Stimulated activated naive CD8-positive, alpha-beta T cell treated with anti-CD3 and anti-CD28 coated beads, Interleukin-15, Interleukin-2, amounts not matched to agents 100 ng/mL and 50 ng/mL, for 24 hours (primary cell): ENCODE measurements around the gene GSDME.

ENCODE experiments used
- H3K27ac Mint-ChIP-seq: one replicate; pipeline ENCODE4 v1.8.0; 2021; ENCODE audit warnings: mild to moderate bottlenecking, mixed read lengths
- H3K27me3 Mint-ChIP-seq: one replicate; pipeline ENCODE4 v1.8.0; 2021; ENCODE audit warnings: mixed read lengths
- H3K36me3 Mint-ChIP-seq: one replicate; pipeline ENCODE4 v1.8.0; 2021; ENCODE audit warnings: low read depth, mixed read lengths
- H3K4me1 Mint-ChIP-seq: one replicate; pipeline ENCODE4 v1.8.0; 2021; ENCODE audit warnings: low read depth, mixed read lengths
- H3K4me3 Mint-ChIP-seq: one replicate; pipeline ENCODE4 v1.8.0; 2021; ENCODE audit warnings: mild to moderate bottlenecking, mixed read lengths
- H3K9me3 Mint-ChIP-seq: one replicate; pipeline ENCODE4 v1.8.0; 2021; ENCODE audit warnings: mixed read lengths

Gene GSDME

DNA sequence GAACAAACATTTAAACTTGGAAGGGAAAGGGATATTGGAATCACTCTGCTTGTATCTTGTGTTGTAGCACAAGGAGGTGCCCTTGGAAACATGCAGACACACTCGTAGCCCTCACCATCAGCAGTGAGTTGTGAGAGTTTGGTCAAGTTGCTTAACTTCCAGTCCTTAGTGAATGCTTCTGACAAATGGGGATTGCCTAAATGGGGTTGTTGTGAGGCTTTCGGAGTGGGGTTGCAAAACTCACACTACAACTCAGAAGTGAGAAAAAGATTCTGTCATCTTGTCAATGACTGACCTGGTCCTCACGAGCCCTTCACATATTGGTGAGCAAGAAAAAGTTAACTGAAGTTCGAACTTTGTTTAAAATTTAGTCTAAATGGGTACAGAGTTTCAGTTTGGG lies 29.0 kb upstream of the GSDME start:
- H3K4me1 Mint-ChIP-seq, result peaks cover 10% of the 10 kb centered on the region
- no peak overlapping the region for H3K4me3 Mint-ChIP-seq
- peaks cover 7% of the 10 kb centered on the region for H3K9me3 Mint-ChIP-seq
- peaks cover 8% of the 10 kb centered on the region for H3K36me3 Mint-ChIP-seq
- H3K27me3 Mint-ChIP-seq, result no peaks in the 10 kb centered on the region
- H3K27ac Mint-ChIP-seq, result no peak overlapping the region

DNA sequence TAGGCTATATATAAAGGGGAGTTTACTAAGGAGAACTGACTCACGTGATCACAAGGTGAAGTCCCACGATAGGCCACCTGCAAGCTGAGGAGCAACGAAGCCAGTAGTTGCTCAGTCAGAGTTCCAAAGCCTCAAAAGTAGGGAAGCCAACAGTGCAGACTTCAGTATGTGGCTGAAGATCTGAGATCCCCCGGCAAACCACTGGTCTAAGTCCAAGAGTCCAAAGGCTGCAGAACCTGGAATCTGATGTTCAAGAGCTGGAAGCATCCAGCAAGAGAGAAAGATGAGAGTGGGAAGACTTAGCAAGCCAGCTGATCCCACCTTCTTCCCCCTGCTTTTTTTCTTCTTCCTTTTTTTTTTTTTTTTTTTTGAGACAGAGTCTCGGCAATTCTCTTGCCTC lies 27.0 kb upstream of the GSDME start:
- no peak overlapping the region for H3K4me3 Mint-ChIP-seq
- peaks cover 7% of the 10 kb centered on the region for H3K9me3 Mint-ChIP-seq
- peaks cover 8% of the 10 kb centered on the region for H3K36me3 Mint-ChIP-seq
- H3K27me3 Mint-ChIP-seq, result no peaks in the 10 kb centered on the region
- peaks cover 10% of the 10 kb centered on the region for H3K4me1 Mint-ChIP-seq
- no peak overlapping the region for H3K27ac Mint-ChIP-seq

DNA sequence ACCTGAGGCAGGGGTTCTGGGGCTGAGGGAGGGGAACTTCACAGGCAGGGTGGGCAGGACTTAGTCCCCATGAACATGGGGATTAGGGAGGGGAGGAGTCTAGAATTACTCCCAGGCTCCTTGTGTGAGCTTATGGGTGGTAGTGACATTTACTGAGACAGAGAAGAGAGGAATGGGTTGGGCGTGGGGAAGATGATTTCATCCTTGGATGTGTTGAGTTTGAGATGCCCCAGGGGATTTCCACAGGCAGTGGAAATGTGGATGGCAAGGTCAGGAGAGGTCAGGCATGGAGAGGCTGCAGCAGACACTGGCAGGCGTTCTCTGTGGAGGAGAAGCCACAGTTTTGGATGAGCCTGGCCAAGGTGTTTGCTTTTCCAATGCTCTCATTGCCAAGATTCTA lies 26.4 kb upstream of the GSDME start:
- H3K27me3 Mint-ChIP-seq, result no peaks in the 10 kb centered on the region
- peaks cover 8% of the 10 kb centered on the region for H3K36me3 Mint-ChIP-seq
- H3K27ac Mint-ChIP-seq, result no peak overlapping the region
- no peak overlapping the region for H3K4me3 Mint-ChIP-seq
- H3K4me1 Mint-ChIP-seq, result peaks cover 10% of the 10 kb centered on the region
- H3K9me3 Mint-ChIP-seq, result peaks cover 7% of the 10 kb centered on the region

DNA sequence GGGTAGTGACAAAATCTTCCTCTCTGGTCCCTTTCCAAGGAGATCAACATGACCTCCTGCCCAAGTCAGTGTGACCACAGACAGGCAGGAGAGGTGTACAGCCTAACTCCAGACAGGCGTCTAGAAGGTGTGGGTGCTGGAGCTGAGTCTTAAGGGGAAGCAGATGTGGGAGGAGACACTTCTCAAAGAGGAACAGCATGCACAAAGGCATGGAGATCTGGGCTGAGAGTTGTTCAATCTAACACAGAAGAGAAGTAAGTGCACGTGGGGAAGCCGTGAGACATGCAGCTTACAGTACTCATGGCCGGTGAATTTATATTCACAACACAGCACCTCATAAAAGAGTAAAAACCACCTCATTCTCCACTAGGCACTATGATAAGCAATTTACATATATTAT lies 23.8 kb upstream of the GSDME start:
- Mint-ChIP-seq H3K27me3 (no peaks in the 10 kb centered on the region), H3K4me1 (no peaks in the 10 kb centered on the region), H3K27ac (no peak overlapping the region), H3K36me3 (peaks cover 8% of the 10 kb centered on the region), H3K4me3 (no peak overlapping the region), H3K9me3 (peaks cover 7% of the 10 kb centered on the region)

DNA sequence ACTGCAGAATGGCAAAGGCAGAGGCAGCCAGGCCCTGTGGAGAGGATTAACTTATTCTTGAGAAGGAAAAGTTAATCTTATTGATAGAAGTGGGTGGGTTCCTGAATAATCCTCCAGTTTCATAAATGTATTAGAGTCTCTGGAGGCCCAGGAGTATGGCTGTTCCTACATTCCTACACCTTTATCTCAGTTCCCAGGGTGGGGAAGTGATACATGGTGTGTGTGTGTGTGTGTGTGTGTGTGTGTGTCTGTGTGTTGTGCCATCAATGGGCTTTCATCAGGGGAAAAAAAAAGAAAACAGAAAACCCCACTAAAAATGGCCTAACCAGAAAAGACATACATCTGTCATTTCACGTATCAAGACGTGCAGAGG lies 22.0 kb upstream of the GSDME start:
- peaks cover 8% of the 10 kb centered on the region for H3K36me3 Mint-ChIP-seq
- H3K4me1 Mint-ChIP-seq, result no peaks in the 10 kb centered on the region
- H3K27ac Mint-ChIP-seq, result no peak overlapping the region
- H3K4me3 Mint-ChIP-seq, result no peak overlapping the region
- H3K9me3 Mint-ChIP-seq, result peaks cover 7% of the 10 kb centered on the region
- H3K27me3 Mint-ChIP-seq, result no peaks in the 10 kb centered on the region

DNA sequence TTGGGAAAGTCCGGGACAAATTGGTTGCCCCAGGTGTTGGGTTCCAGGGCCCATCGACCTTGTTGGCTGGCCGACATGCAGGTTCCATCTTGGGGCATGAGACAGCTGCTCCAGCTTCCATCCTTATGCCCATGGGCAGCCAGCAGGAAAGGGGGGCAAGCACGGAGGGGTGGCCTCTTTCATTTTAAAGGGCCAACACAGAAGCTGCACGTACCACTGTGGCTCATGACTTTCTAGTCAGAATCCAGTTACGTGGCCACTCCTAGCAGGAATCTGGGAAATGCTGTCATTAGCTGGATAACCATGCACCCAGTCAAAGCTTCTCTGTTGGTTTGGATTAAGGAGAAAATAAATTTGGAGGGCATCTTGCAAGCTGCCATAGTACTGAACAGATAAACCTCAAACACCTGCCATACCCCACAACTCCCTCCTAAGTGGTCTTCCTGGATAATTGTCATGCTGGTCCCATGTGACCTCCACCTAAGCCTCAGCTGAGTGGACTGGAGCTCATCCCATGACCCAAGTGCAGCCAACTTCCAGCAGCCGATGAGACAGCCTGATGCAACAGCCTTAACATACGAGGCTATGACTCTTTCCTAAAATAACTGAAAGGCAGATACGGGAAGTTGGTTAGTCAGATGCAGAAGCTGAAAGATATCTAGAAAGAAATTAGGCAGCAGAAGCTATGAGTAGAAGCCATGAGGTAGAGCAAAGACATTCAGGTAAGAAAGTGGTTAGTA lies 21.4 kb upstream of the GSDME start:
- Mint-ChIP-seq H3K4me3 (no peak overlapping the region), H3K36me3 (peaks cover 5% of the 10 kb centered on the region), H3K27ac (no peak overlapping the region), H3K9me3 (peaks cover 5% of the 10 kb centered on the region), H3K27me3 (no peaks in the 10 kb centered on the region), H3K4me1 (peaks cover 2% of the 10 kb centered on the region)

DNA sequence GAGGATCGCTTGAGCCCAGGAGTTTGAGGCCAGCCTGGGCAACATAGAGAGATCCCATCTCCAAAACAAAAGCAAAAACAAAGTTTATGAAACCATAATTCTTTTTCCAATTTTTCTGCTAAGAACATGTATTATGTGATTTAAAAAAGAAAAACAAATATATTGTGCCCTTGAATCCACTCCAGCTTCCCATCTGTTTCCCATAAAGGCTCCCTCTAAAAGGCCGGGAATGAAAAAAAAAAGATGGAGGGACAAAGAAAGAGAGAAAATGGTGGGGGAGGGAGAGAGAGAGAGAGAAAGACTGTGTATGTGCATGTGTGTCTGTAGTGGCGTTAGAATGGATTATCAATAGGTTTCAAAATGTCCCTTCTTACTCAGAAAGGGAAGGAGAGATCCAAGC lies 20.5 kb upstream of the GSDME start:
- Mint-ChIP-seq H3K27me3 (no peaks in the 10 kb centered on the region), H3K36me3 (no peaks in the 10 kb centered on the region), H3K27ac (no peak overlapping the region), H3K4me3 (no peak overlapping the region), H3K9me3 (no peaks in the 10 kb centered on the region), H3K4me1 (peaks cover 6% of the 10 kb centered on the region)

DNA sequence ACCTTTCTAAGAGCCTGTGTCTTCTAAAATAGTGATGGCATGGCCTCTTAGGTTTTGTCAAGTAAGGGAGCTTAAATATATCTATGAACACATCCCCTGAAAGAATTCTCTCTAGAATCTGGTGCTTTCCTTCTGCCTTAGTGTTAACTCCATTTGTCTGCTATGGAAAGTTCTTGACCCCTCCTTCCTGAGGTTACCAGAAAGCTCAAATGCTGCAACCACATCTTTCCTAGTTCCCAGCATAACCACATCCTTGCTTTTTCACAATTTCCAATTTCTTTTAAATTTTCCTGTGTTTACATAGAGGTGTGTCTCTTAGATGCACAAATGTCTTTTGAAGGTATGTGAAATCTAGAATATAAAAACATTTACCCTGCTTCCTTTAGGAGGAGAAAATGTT lies 16.4 kb upstream of the GSDME start:
- H3K27ac Mint-ChIP-seq, result no peak overlapping the region
- H3K36me3 Mint-ChIP-seq, result no peaks in the 10 kb centered on the region
- no peak overlapping the region for H3K4me3 Mint-ChIP-seq
- peaks cover 10% of the 10 kb centered on the region for H3K9me3 Mint-ChIP-seq
- peaks cover 3% of the 10 kb centered on the region for H3K27me3 Mint-ChIP-seq
- peaks cover 6% of the 10 kb centered on the region for H3K4me1 Mint-ChIP-seq

DNA sequence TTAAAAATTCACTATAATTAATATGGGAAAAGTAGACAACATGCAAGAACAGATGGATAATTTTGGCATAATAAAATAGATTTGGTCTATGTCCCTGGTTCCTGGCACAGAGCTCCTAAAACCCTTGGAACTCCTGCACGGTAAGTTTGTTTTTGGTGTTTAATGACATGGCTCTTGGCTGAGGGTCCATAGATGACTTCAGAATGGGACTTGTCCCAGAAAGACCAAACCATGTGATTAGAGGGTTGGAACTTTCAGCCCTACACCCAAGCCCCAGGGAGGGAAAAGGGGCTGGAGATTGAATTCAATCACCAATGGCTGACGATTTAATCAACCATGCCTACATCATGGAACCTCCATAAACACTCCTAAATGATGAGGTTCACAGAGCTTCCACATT lies 12.6 kb upstream of the GSDME start:
- H3K4me3 Mint-ChIP-seq, result no peak overlapping the region
- peaks cover 10% of the 10 kb centered on the region for H3K9me3 Mint-ChIP-seq
- H3K36me3 Mint-ChIP-seq, result no peaks in the 10 kb centered on the region
- H3K27me3 Mint-ChIP-seq, result peaks cover 10% of the 10 kb centered on the region
- peaks cover 6% of the 10 kb centered on the region for H3K4me1 Mint-ChIP-seq
- H3K27ac Mint-ChIP-seq, result no peak overlapping the region

DNA sequence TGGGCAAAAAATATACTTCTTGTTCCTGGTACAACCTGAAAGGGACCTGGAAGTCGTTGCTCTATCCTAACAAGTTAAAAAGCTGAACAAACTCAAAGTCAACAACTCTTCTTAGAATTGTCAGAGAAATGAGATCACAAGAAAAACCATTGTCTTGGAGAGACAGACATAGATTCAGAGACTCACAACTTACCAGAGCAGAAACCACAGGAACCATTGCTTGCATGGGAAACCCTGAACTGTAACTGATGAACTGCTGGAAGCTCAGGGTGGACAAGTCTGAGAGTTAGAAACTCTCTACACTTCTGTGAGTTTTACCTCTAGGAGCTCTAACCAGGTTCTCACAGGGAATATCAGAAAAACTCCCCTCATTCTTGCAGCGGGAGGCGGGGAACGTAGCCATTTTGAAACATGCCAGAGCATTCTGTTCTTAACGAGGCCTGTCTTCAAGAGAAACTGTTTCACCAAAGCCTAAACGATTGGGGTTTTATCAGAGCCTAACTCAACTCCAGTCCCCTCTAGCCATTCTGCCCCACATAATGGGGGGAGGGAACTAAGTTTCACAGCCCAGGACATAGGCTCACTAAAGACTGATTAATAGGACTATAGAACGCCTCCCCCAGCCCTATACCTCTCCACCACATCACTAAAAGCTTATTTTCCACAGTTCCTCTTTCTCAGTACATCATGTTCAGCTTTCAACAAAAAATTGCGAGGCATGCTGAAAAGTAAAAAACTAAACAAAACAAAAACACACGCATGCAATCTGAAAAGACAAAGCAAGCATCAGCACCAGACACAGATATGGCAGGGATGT lies 12.0 kb upstream of the GSDME start:
- Mint-ChIP-seq H3K9me3 (peaks cover 10% of the 10 kb centered on the region), H3K4me3 (no peak overlapping the region), H3K36me3 (no peaks in the 10 kb centered on the region), H3K27ac (no peak overlapping the region), H3K4me1 (peaks cover 6% of the 10 kb centered on the region), H3K27me3 (peaks cover 15% of the 10 kb centered on the region)

DNA sequence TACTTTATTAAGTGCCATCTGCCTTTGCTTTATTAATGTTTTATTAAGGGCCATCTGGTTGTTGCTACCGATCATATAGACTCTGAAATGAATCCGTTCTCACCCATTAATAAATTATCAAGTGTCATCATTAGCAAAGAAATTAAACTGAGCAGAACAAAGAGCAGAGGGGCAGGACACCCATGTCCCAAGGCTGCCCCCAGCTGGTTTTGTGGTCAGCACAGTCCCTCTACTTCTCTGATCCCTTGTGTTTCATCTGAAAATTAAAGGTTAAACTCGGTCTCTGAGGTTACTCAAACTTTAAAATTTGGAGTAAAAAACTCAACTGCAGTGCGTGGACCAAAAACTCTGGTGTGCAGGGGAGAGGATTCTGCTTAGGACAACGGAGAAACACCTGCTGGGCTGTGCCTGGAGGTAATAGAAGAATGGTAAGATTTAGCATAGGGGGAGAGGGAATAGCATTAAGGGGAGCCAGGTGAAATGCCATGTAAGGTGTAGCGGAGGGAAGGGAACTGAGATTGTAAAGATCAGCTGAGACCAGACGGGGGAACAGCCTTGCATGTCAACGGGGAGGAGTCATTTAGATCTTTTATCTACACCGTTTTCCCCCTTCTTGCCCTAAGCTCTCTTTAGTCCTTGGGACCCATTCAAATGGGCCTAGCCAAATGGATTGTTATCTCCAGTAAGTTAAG lies 10.8 kb upstream of the GSDME start:
- H3K9me3 Mint-ChIP-seq, result peaks cover 10% of the 10 kb centered on the region
- no peak overlapping the region for H3K27ac Mint-ChIP-seq
- peaks cover 26% of the 10 kb centered on the region for H3K27me3 Mint-ChIP-seq
- no peaks in the 10 kb centered on the region for H3K4me1 Mint-ChIP-seq
- no peaks in the 10 kb centered on the region for H3K36me3 Mint-ChIP-seq
- H3K4me3 Mint-ChIP-seq, result no peak overlapping the region

DNA sequence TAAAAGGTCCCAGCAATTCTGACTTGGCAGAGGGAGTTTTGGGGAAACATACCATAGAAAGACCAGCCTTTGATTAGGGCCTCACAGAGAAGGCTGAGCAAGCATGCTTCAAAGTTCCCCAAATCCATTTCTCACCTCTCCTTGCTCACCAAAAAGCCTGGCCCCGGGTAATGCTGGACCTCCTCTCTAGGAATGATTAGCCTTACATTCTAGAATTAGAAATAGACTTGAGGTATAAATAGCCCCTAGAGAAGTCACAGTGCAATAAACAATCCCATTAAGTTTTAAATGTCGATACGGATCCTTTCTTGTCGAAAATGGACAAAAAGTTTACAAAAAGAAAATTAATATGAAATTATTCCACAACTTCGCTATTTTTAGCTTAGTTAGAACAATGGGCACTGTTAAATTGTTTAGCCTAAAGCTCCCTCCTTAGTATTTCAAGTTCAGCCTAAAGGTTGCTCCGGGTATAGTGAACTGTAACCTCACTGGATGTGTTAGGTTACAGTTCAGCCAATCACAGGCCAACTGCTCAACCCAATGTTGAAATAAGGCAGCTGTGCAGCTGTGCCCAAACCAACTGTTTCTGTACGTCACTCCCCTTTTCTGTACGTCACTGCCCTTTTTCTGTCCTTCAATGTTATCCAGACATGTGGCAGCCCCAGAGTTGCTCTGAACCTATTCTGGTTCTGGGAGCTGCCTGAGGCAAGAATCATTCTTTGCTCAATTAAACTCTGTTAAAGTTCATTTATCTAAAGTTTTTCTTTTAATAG lies 7.9 kb upstream of the GSDME start:
- H3K9me3 Mint-ChIP-seq, result no peaks in the 10 kb centered on the region
- no peak overlapping the region for H3K27ac Mint-ChIP-seq
- no peaks in the 10 kb centered on the region for H3K36me3 Mint-ChIP-seq
- H3K4me1 Mint-ChIP-seq, result no peaks in the 10 kb centered on the region
- peaks cover 49% of the 10 kb centered on the region for H3K27me3 Mint-ChIP-seq
- no peak overlapping the region for H3K4me3 Mint-ChIP-seq

DNA sequence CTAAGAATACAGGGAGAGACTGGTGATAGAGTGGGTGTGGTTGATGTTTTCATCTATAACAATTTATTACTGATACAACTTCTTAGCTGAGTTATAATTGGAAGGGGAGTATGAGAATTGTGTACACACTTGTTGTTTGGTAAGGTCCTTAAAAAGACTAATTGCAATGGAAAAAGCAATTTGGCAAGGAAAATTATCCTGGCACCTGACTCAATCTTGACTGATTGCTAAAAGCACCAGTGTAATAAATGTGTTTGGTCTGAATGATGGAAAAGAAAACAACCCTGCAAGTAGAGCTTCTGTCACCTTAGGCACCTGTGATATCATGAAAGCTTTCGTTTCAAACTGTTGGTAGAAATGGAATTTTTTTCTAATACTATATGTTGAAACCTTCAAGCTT lies 6.7 kb upstream of the GSDME start:
- peaks cover 60% of the 10 kb centered on the region for H3K27me3 Mint-ChIP-seq
- no peaks in the 10 kb centered on the region for H3K9me3 Mint-ChIP-seq
- no peaks in the 10 kb centered on the region for H3K36me3 Mint-ChIP-seq
- no peak overlapping the region for H3K4me3 Mint-ChIP-seq
- no peaks in the 10 kb centered on the region for H3K4me1 Mint-ChIP-seq
- H3K27ac Mint-ChIP-seq, result no peak overlapping the region

DNA sequence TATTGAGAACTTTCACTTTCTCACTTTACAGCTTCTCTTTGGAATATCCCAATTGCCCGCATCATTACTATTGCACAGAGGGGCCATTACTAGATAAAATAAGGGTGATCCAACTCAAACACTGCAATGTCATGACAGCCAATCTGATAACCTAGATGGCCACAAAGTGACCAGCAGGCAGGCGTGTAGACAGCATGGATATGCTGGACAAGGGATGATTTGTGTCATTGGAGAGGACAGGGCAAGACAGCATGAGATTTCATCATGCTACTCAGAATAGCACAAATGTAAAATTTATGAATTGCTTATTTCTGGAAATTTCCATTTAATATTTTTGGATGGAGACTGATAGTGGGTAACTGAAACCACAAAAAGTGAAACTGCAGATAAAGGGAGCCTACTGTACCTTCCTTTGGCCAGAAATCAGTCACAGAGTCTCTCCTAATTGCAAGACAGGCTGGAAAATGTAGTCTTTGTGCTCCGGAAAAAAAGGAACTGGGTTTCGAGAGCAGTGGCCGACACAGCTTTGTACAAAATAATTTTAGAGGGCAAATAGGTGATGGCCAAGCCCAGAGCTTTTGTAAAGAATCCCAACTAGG lies 6.1 kb upstream of the GSDME start:
- no peak overlapping the region for H3K27ac Mint-ChIP-seq
- peaks cover 64% of the 10 kb centered on the region for H3K27me3 Mint-ChIP-seq
- H3K4me3 Mint-ChIP-seq, result no peak overlapping the region
- H3K36me3 Mint-ChIP-seq, result no peaks in the 10 kb centered on the region
- no peaks in the 10 kb centered on the region for H3K9me3 Mint-ChIP-seq
- H3K4me1 Mint-ChIP-seq, result no peaks in the 10 kb centered on the region
